HG03025 (cell line): ENCODE data around the gene TRMT61A.

Source experiments
- ATAC-seq: cut with Tn5 transposase; IDR thresholded peaks from one replicate; pipeline ENCODE4 v1.9.1; 2021; ENCODE audit warnings: mild to moderate bottlenecking, moderate library complexity; ENCODE audit not compliant: unreplicated experiment, low FRiP score

TRMT61A gene

GRCh38 chr14:103545915-103546651 is 17.1 kb downstream of the TRMT61A start:
- ATAC-seq, result no peak

- ATAC-seq, result no peak
Measured at GRCh38 chr14:103546652-103547454, 17.9 kb downstream of the TRMT61A start.

- no peak for ATAC-seq
Measured at GRCh38 chr14:103547455-103547940, 18.5 kb downstream of the TRMT61A start.

GRCh38 chr14:103547941-103548462 is 19.0 kb downstream of the TRMT61A start:
- no peak for ATAC-seq

GRCh38 chr14:103548463-103549351 is 19.7 kb downstream of the TRMT61A start:
- ATAC-seq, result no peak

GRCh38 chr14:103549361-103550311 is 20.6 kb downstream of the TRMT61A start:
- ATAC-seq, result no peak

GRCh38 chr14:103550451-103551337 is 21.7 kb downstream of the TRMT61A start:
- no peak for ATAC-seq

- no peak for ATAC-seq
Measured at GRCh38 chr14:103551338-103551762, 22.4 kb downstream of the TRMT61A start.

- no peak for ATAC-seq
Measured at GRCh38 chr14:103552011-103552845, 23.2 kb downstream of the TRMT61A start.

GRCh38 chr14:103552846-103553210 is 23.8 kb downstream of the TRMT61A start:
- ATAC-seq, result no peak

- ATAC-seq, result no peak
Measured at GRCh38 chr14:103555559-103556337, 26.8 kb downstream of the TRMT61A start.

- ATAC-seq, result no peak
Measured at GRCh38 chr14:103556946-103557758, 28.2 kb downstream of the TRMT61A start.

GRCh38 chr14:103558071-103558882 is 29.3 kb downstream of the TRMT61A start:
- no peak for ATAC-seq

GRCh38 chr14:103559766-103560165 is 30.8 kb downstream of the TRMT61A start:
- no peak for ATAC-seq

- ATAC-seq, result no peak
Measured at GRCh38 chr14:103560691-103561090, 31.7 kb downstream of the TRMT61A start.
